ENCODE measurements around the gene SCYGR5.

SCYGR5 gene

GRCh38 chr2:227630322-227630721 lies 36.3 kb upstream of the SCYGR5 start:
- TF ChIP-seq ZNF274 (IDR thresholded peaks at IDR 0.05; ENCODE audit: low read depth, low read length) (no peak), YY1 (IDR thresholded peaks at IDR 0.05; ENCODE audit: insufficient read depth, insufficient read length) (no peak), SUZ12 (IDR thresholded peaks at IDR 0.05; ENCODE audit: extremely low read depth, insufficient read depth, insufficient read length) (no peak)
- Histone ChIP-seq H3K9ac (ENCODE audit: insufficient read length, low read depth) (no peak overlapping the region), H3K9me3 (ENCODE audit: insufficient read depth, low read length) (no peaks in the 10 kb centered on the region), H3K4me1 (ENCODE audit: insufficient read depth, insufficient read length) (no peaks in the 10 kb centered on the region), H3K27me3 (ENCODE audit: insufficient read depth, insufficient read length) (no peaks in the 10 kb centered on the region), H3K4me3 (ENCODE audit: insufficient read length, low read depth) (no peak overlapping the region), H3K36me3 (ENCODE audit: insufficient read depth, insufficient read length, low read length) (no peaks in the 10 kb centered on the region)
- DNase-seq (ENCODE audit: low read depth, low spot score) = no peak

GRCh38 chr2:227632827-227633226 lies 33.8 kb upstream of the SCYGR5 start:
- TF ChIP-seq SUZ12 (IDR thresholded peaks at IDR 0.05; ENCODE audit: extremely low read depth, insufficient read depth, insufficient read length) = no peak
- no peak for TF ChIP-seq YY1 (IDR thresholded peaks at IDR 0.05; ENCODE audit: insufficient read depth, insufficient read length)
- no peak for TF ChIP-seq ZNF274 (IDR thresholded peaks at IDR 0.05; ENCODE audit: low read depth, low read length)
- H3K4me3 ChIP-seq (ENCODE audit: insufficient read length, low read depth) = no peak overlapping the region
- no peaks in the 10 kb centered on the region for H3K27me3 ChIP-seq (ENCODE audit: insufficient read depth, insufficient read length)
- no peak for DNase-seq (ENCODE audit: low read depth, low spot score)
- no peaks in the 10 kb centered on the region for H3K36me3 ChIP-seq (ENCODE audit: insufficient read depth, insufficient read length, low read length)
- no peak overlapping the region for H3K9ac ChIP-seq (ENCODE audit: insufficient read length, low read depth)
- H3K9me3 ChIP-seq (ENCODE audit: insufficient read depth, low read length) = no peaks in the 10 kb centered on the region
- no peaks in the 10 kb centered on the region for H3K4me1 ChIP-seq (ENCODE audit: insufficient read depth, insufficient read length)

- TF ChIP-seq SUZ12 (IDR thresholded peaks at IDR 0.05; ENCODE audit: extremely low read depth, insufficient read depth, insufficient read length) (no peak), YY1 (IDR thresholded peaks at IDR 0.05; ENCODE audit: insufficient read depth, insufficient read length) (no peak)
- no peaks in the 10 kb centered on the region for H3K4me1 ChIP-seq (ENCODE audit: insufficient read depth, insufficient read length)
- no peak overlapping the region for H3K4me3 ChIP-seq (ENCODE audit: insufficient read length, low read depth)
- H3K36me3 ChIP-seq (ENCODE audit: insufficient read depth, insufficient read length, low read length) = no peaks in the 10 kb centered on the region
- no peak overlapping the region for H3K9ac ChIP-seq (ENCODE audit: insufficient read length, low read depth)
- no peaks in the 10 kb centered on the region for H3K9me3 ChIP-seq (ENCODE audit: insufficient read depth, low read length)
- H3K27me3 ChIP-seq (ENCODE audit: insufficient read depth, insufficient read length) = no peaks in the 10 kb centered on the region
- DNase-seq (ENCODE audit: low read depth, low spot score) = no peak
These were observed 32.4 kb upstream of the SCYGR5 start for GRCh38 chr2:227634201-227634600.

GRCh38 chr2:227642656-227643055 lies 23.9 kb upstream of the SCYGR5 start:
- H3K27me3 ChIP-seq (ENCODE audit: insufficient read depth, insufficient read length) = no peaks in the 10 kb centered on the region
- H3K4me3 ChIP-seq (ENCODE audit: insufficient read length, low read depth) = no peak overlapping the region
- no peak for DNase-seq (ENCODE audit: low read depth, low spot score)
- H3K4me1 ChIP-seq (ENCODE audit: insufficient read depth, insufficient read length) = no peaks in the 10 kb centered on the region
- H3K36me3 ChIP-seq (ENCODE audit: insufficient read depth, insufficient read length, low read length) = no peaks in the 10 kb centered on the region
- no peaks in the 10 kb centered on the region for H3K9me3 ChIP-seq (ENCODE audit: insufficient read depth, low read length)
- no peak overlapping the region for H3K9ac ChIP-seq (ENCODE audit: insufficient read length, low read depth)
- TF ChIP-seq ZNF274 (IDR thresholded peaks at IDR 0.05; ENCODE audit: low read depth, low read length) = no peak
- no peak for TF ChIP-seq SUZ12 (IDR thresholded peaks at IDR 0.05; ENCODE audit: extremely low read depth, insufficient read depth, insufficient read length)
- no peak for TF ChIP-seq YY1 (IDR thresholded peaks at IDR 0.05; ENCODE audit: insufficient read depth, insufficient read length)

- TF ChIP-seq ZNF274 (IDR thresholded peaks at IDR 0.05; ENCODE audit: low read depth, low read length) (no peak), YY1 (IDR thresholded peaks at IDR 0.05; ENCODE audit: insufficient read depth, insufficient read length) (no peak), SUZ12 (IDR thresholded peaks at IDR 0.05; ENCODE audit: extremely low read depth, insufficient read depth, insufficient read length) (no peak)
These were observed 22.5 kb upstream of the SCYGR5 start for GRCh38 chr2:227643990-227644551.

GRCh38 chr2:227653419-227653818 lies 13.2 kb upstream of the SCYGR5 start:
- Histone ChIP-seq H3K9me3 (ENCODE audit: insufficient read depth, low read length) (no peaks in the 10 kb centered on the region), H3K36me3 (ENCODE audit: insufficient read depth, insufficient read length, low read length) (no peaks in the 10 kb centered on the region), H3K9ac (ENCODE audit: insufficient read length, low read depth) (no peak overlapping the region), H3K4me1 (ENCODE audit: insufficient read depth, insufficient read length) (no peaks in the 10 kb centered on the region), H3K27me3 (ENCODE audit: insufficient read depth, insufficient read length) (no peaks in the 10 kb centered on the region), H3K4me3 (ENCODE audit: insufficient read length, low read depth) (no peak overlapping the region)
- DNase-seq (ENCODE audit: low read depth, low spot score) = no peak
- TF ChIP-seq YY1 (IDR thresholded peaks at IDR 0.05; ENCODE audit: insufficient read depth, insufficient read length) (no peak), SUZ12 (IDR thresholded peaks at IDR 0.05; ENCODE audit: extremely low read depth, insufficient read depth, insufficient read length) (no peak), ZNF274 (IDR thresholded peaks at IDR 0.05; ENCODE audit: low read depth, low read length) (no peak)

More at GRCh38 chr2:227643990-227644551, 22.5 kb upstream of the SCYGR5 start:
- Histone ChIP-seq H3K4me3 (ENCODE audit: insufficient read length, low read depth) (no peak overlapping the region), H3K4me1 (ENCODE audit: insufficient read depth, insufficient read length) (no peaks in the 10 kb centered on the region), H3K27me3 (ENCODE audit: insufficient read depth, insufficient read length) (no peaks in the 10 kb centered on the region), H3K36me3 (ENCODE audit: insufficient read depth, insufficient read length, low read length) (no peaks in the 10 kb centered on the region), H3K9ac (ENCODE audit: insufficient read length, low read depth) (no peak overlapping the region), H3K9me3 (ENCODE audit: insufficient read depth, low read length) (no peaks in the 10 kb centered on the region)
- no peak for DNase-seq (ENCODE audit: low read depth, low spot score)

- H3K36me3 ChIP-seq (ENCODE audit: insufficient read depth, insufficient read length, low read length) = no peaks in the 10 kb centered on the region
- TF ChIP-seq YY1 (IDR thresholded peaks at IDR 0.05; ENCODE audit: insufficient read depth, insufficient read length) (no peak), SUZ12 (IDR thresholded peaks at IDR 0.05; ENCODE audit: extremely low read depth, insufficient read depth, insufficient read length) (no peak), ZNF274 (IDR thresholded peaks at IDR 0.05; ENCODE audit: low read depth, low read length) (no peak)
These were observed 12.2 kb upstream of the SCYGR5 start for GRCh38 chr2:227654426-227654825.

More at GRCh38 chr2:227654426-227654825, 12.2 kb upstream of the SCYGR5 start:
- Histone ChIP-seq H3K9me3 (ENCODE audit: insufficient read depth, low read length) (no peaks in the 10 kb centered on the region), H3K27me3 (ENCODE audit: insufficient read depth, insufficient read length) (no peaks in the 10 kb centered on the region), H3K9ac (ENCODE audit: insufficient read length, low read depth) (no peak overlapping the region), H3K4me1 (ENCODE audit: insufficient read depth, insufficient read length) (no peaks in the 10 kb centered on the region), H3K4me3 (ENCODE audit: insufficient read length, low read depth) (no peak overlapping the region)
- DNase-seq (ENCODE audit: low read depth, low spot score) = no peak

All from NT2/D1 (cell line).